ENCODE results near the gene SELENOH. TPM values are rescaled to one million over a fixed set of nuclear protein-coding genes. Genes with fewer than 3 reads are reported as not detected.
A peak's percentile ranks its signal among the peaks of the same experiment; 100 is the strongest.

The SELENOH gene
- total RNA-seq, 1 experiment from 2014 or later, result 234 TPM

- no peak overlapping the region for H3K4me3 ChIP-seq
- no peak for DNase-seq (ENCODE audit: low read depth in 1 of 2, low spot score in 2 of 2)
Observed at GRCh38 chr11:57727185-57727584, 14.1 kb upstream of the SELENOH start.

GRCh38 chr11:57728829-57729228 lies 12.5 kb upstream of the SELENOH start:
- H3K27ac ChIP-seq, result no peak overlapping the region
- no peaks in the 10 kb centered on the region for H3K9me3 ChIP-seq (replicated peaks)
- peaks cover 15% of the 10 kb centered on the region for H3K36me3 ChIP-seq
- no peaks in the 10 kb centered on the region for H3K4me1 ChIP-seq (replicated peaks)
- H3K4me3 ChIP-seq, result no peak overlapping the region
- H3K27me3 ChIP-seq (replicated peaks), result no peaks in the 10 kb centered on the region
- no peak for DNase-seq (ENCODE audit: low read depth in 1 of 2, low spot score in 2 of 2)

More at GRCh38 chr11:57727185-57727584, 14.1 kb upstream of the SELENOH start:
- Histone ChIP-seq H3K9me3 (replicated peaks) (no peaks in the 10 kb centered on the region), H3K27ac (no peak overlapping the region), H3K4me1 (replicated peaks) (no peaks in the 10 kb centered on the region), H3K36me3 (peaks cover 18% of the 10 kb centered on the region), H3K27me3 (replicated peaks) (no peaks in the 10 kb centered on the region)

- peaks cover 13% of the 10 kb centered on the region for H3K36me3 ChIP-seq
- H3K9me3 ChIP-seq (replicated peaks), result no peaks in the 10 kb centered on the region
- no peaks in the 10 kb centered on the region for H3K4me1 ChIP-seq (replicated peaks)
- no peak for DNase-seq (ENCODE audit: low read depth in 1 of 2, low spot score in 2 of 2)
- no peak overlapping the region for H3K4me3 ChIP-seq
- no peak overlapping the region for H3K27ac ChIP-seq
- H3K27me3 ChIP-seq (replicated peaks), result no peaks in the 10 kb centered on the region
Observed at GRCh38 chr11:57729479-57729878, 11.8 kb upstream of the SELENOH start.

GRCh38 chr11:57732661-57733060 lies 8.6 kb upstream of the SELENOH start:
- H3K4me1 ChIP-seq (replicated peaks), result no peaks in the 10 kb centered on the region
- no peaks in the 10 kb centered on the region for H3K27me3 ChIP-seq (replicated peaks)
- H3K36me3 ChIP-seq, result peaks cover 26% of the 10 kb centered on the region
- no peaks in the 10 kb centered on the region for H3K9me3 ChIP-seq (replicated peaks)
- H3K4me3 ChIP-seq, result no peak overlapping the region
- no peak overlapping the region for H3K27ac ChIP-seq
- DNase-seq (ENCODE audit: low read depth in 1 of 2, low spot score in 2 of 2), result no peak

- Histone ChIP-seq H3K4me1 (replicated peaks) (peaks cover 2% of the 10 kb centered on the region), H3K27ac (no peak overlapping the region), H3K4me3 (no peak overlapping the region), H3K9me3 (replicated peaks) (no peaks in the 10 kb centered on the region), H3K36me3 (peaks cover 50% of the 10 kb centered on the region), H3K27me3 (replicated peaks) (no peaks in the 10 kb centered on the region)
- no peak for DNase-seq (ENCODE audit: low read depth in 1 of 2, low spot score in 2 of 2)
Observed at GRCh38 chr11:57735619-57736298, 5.5 kb upstream of the SELENOH start.

- Histone ChIP-seq H3K36me3 (peaks cover 85% of the 10 kb centered on the region), H3K27me3 (replicated peaks) (no peaks in the 10 kb centered on the region), H3K9me3 (replicated peaks) (no peaks in the 10 kb centered on the region), H3K4me3 (peak overlapping the region; percentile 75), H3K27ac (peak overlapping the region; percentile 80), H3K4me1 (replicated peaks) (peaks cover 13% of the 10 kb centered on the region)
- DNase-seq (ENCODE audit: low read depth in 1 of 2, low spot score in 2 of 2), result no peak
Observed at GRCh38 chr11:57742087-57742452, 779 bp downstream of the SELENOH start.

- Histone ChIP-seq H3K9me3 (replicated peaks) (no peaks in the 10 kb centered on the region), H3K4me1 (replicated peaks) (peaks cover 13% of the 10 kb centered on the region), H3K36me3 (peaks cover 65% of the 10 kb centered on the region), H3K27me3 (replicated peaks) (no peaks in the 10 kb centered on the region), H3K27ac (no peak overlapping the region), H3K4me3 (no peak overlapping the region)
- DNase-seq (ENCODE audit: low read depth in 1 of 2, low spot score in 2 of 2), result no peak
Observed at GRCh38 chr11:57744357-57744756, 3.1 kb downstream of the SELENOH start.

GRCh38 chr11:57745206-57745605 lies 3.9 kb downstream of the SELENOH start:
- H3K36me3 ChIP-seq, result peaks cover 61% of the 10 kb centered on the region
- H3K27ac ChIP-seq, result no peak overlapping the region
- no peak overlapping the region for H3K4me3 ChIP-seq
- no peaks in the 10 kb centered on the region for H3K9me3 ChIP-seq (replicated peaks)
- DNase-seq (ENCODE audit: low read depth in 1 of 2, low spot score in 2 of 2), result no peak
- H3K4me1 ChIP-seq (replicated peaks), result peaks cover 13% of the 10 kb centered on the region
- H3K27me3 ChIP-seq (replicated peaks), result no peaks in the 10 kb centered on the region

GRCh38 chr11:57746920-57747319 lies 5.6 kb downstream of the SELENOH start:
- peaks cover 44% of the 10 kb centered on the region for H3K36me3 ChIP-seq
- peaks cover 7% of the 10 kb centered on the region for H3K4me1 ChIP-seq (replicated peaks)
- H3K27ac ChIP-seq, result no peak overlapping the region
- H3K4me3 ChIP-seq, result no peak overlapping the region
- H3K9me3 ChIP-seq (replicated peaks), result no peaks in the 10 kb centered on the region
- no peak for DNase-seq (ENCODE audit: low read depth in 1 of 2, low spot score in 2 of 2)
- no peaks in the 10 kb centered on the region for H3K27me3 ChIP-seq (replicated peaks)

GRCh38 chr11:57751176-57751575 lies 9.9 kb downstream of the SELENOH start:
- no peaks in the 10 kb centered on the region for H3K9me3 ChIP-seq (replicated peaks)
- H3K4me3 ChIP-seq, result no peak overlapping the region
- peaks cover 3% of the 10 kb centered on the region; the same call in 1 of the 2 replicates for H3K36me3 ChIP-seq
- no peaks in the 10 kb centered on the region for H3K4me1 ChIP-seq (replicated peaks)
- no peaks in the 10 kb centered on the region for H3K27me3 ChIP-seq (replicated peaks)
- no peak for DNase-seq (ENCODE audit: low read depth in 1 of 2, low spot score in 2 of 2)
- H3K27ac ChIP-seq, result no peak overlapping the region

GRCh38 chr11:57751676-57752253 lies 10.5 kb downstream of the SELENOH start, which contains the start of gene BTBD18:
Gene BTBD18 (minus strand): TSS chr11:57751819. CDS start chr11:57751188, 631 bp downstream.
- Histone ChIP-seq H3K9me3 (replicated peaks) (no peaks in the 10 kb centered on the region), H3K27ac (no peak within 1 kb of the TSS), H3K36me3 (peaks cover 3% of the 10 kb centered on the region; the same call in 1 of the 2 replicates), H3K4me3 (no peak within 1 kb of the TSS), H3K27me3 (replicated peaks) (no peaks in the 10 kb centered on the region), H3K4me1 (replicated peaks) (no peaks in the 10 kb centered on the region)
- DNase-seq (ENCODE audit: low read depth in 1 of 2, low spot score in 2 of 2), result peak in 1 of 2 experiments; percentile 36

- no peaks in the 10 kb centered on the region for H3K36me3 ChIP-seq
Observed at GRCh38 chr11:57752954-57753353, 11.7 kb downstream of the SELENOH start.

GRCh38 chr11:57758174-57758573 lies 16.9 kb downstream of the SELENOH start:
- Histone ChIP-seq H3K36me3 (no peaks in the 10 kb centered on the region), H3K9me3 (replicated peaks) (no peaks in the 10 kb centered on the region), H3K4me1 (replicated peaks) (peaks cover 4% of the 10 kb centered on the region)

More at GRCh38 chr11:57752954-57753353, 11.7 kb downstream of the SELENOH start:
- DNase-seq (ENCODE audit: low read depth in 1 of 2, low spot score in 2 of 2), result no peak
- H3K27ac ChIP-seq, result no peak overlapping the region
- no peaks in the 10 kb centered on the region for H3K4me1 ChIP-seq (replicated peaks)
- H3K4me3 ChIP-seq, result no peak overlapping the region
- H3K9me3 ChIP-seq (replicated peaks), result no peaks in the 10 kb centered on the region
- H3K27me3 ChIP-seq (replicated peaks), result no peaks in the 10 kb centered on the region

More at GRCh38 chr11:57758174-57758573, 16.9 kb downstream of the SELENOH start:
- Histone ChIP-seq H3K27ac (no peak overlapping the region), H3K27me3 (replicated peaks) (no peaks in the 10 kb centered on the region), H3K4me3 (no peak overlapping the region)
- DNase-seq (ENCODE audit: low read depth in 1 of 2, low spot score in 2 of 2), result no peak

All from SJSA1 (cell line).